ENCODE results near the gene STRA6.
A peak's percentile ranks its signal among the peaks of the same experiment; 100 is the strongest.

STRA6 gene

DNA sequence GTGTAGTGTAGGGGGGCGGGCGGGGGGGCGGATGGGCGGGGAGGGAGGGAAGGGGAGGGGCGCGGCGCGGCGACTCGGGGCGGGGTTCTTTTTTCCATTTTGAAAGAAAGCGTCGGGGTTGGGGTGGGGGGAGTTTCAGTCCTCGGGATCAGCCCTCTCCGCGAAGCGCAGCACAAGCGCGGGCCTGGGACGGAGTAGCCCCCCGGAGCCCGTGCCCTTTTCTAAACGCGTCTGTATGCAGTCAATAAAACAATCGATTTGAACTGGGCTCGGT is 66.1 kb downstream of the STRA6 start:
- no peak overlapping the region for H3K14ac ChIP-seq (ENCODE audit: low read length in 2 of 2)
- peak overlapping the region; percentile 2 for H2BK15ac ChIP-seq (ENCODE audit: low read depth, poor library complexity, severe bottlenecking)
- no peak overlapping the region for H3K18ac ChIP-seq (ENCODE audit: low read depth in 1 of 2, low read length in 2 of 2)
- no peak overlapping the region for H3K27ac ChIP-seq (ENCODE audit: low read length, poor library complexity, severe bottlenecking)
- no peaks in the 10 kb centered on the region for H3K9me3 ChIP-seq (ENCODE audit: control insufficient read depth, low read length)
- no peak overlapping the region for H2AK5ac ChIP-seq (ENCODE audit: low read length, severe bottlenecking)
- no peak overlapping the region for H2AFZ ChIP-seq (ENCODE audit: low read depth, low read length)
- DNase-seq, result no peak
- no peak overlapping the region for H4K91ac ChIP-seq (ENCODE audit: low read length)
- H3K4me1 ChIP-seq (ENCODE audit: control insufficient read depth, insufficient read depth, low read depth, low read length), result peaks cover 20% of the 10 kb centered on the region
- peaks cover 38 to 57% of the 10 kb centered on the region in 2 experiments for H3K27me3 ChIP-seq (ENCODE audit: control insufficient read depth in 1 of 2, insufficient read depth in 1 of 2, low read length in 2 of 2)
- 2% methylated on average over 23 of the region's 26 CpGs for WGBS
- peak overlapping the region; percentile 73 for H3K4me2 ChIP-seq (ENCODE audit: low read length, poor library complexity, severe bottlenecking)
- H3K36me3 ChIP-seq (ENCODE audit: control insufficient read depth in 1 of 2, insufficient read depth in 2 of 2, low read depth in 1 of 2, low read length in 2 of 2), result peaks cover 0 to 14% of the 10 kb centered on the region in 2 experiments
- no peak overlapping the region for H3K23ac ChIP-seq (ENCODE audit: low read length in 2 of 2)
- H3K4ac ChIP-seq (ENCODE audit: low read depth in 1 of 2, low read length in 2 of 2), result no peak overlapping the region
- no peak overlapping the region for H2BK12ac ChIP-seq (ENCODE audit: low read length in 2 of 2)
- H3K79me1 ChIP-seq (replicated peaks; ENCODE audit: low read length, poor library complexity, severe bottlenecking), result no peaks in the 10 kb centered on the region
- peak overlapping the region; percentile 33 for H4K8ac ChIP-seq (ENCODE audit: low read length)
- no peak overlapping the region for H2BK5ac ChIP-seq (ENCODE audit: low read depth, low read length, poor library complexity, severe bottlenecking)
- H3K4me3 ChIP-seq (ENCODE audit: insufficient read depth in 1 of 2, low read depth in 1 of 2, low read length in 2 of 2), result peak overlapping the region; percentile 36 to 71
- no peak overlapping the region for H2BK120ac ChIP-seq (ENCODE audit: low read depth, low read length)
- peak overlapping the region; percentile 71 for H3K9ac ChIP-seq (ENCODE audit: low read length)

DNA sequence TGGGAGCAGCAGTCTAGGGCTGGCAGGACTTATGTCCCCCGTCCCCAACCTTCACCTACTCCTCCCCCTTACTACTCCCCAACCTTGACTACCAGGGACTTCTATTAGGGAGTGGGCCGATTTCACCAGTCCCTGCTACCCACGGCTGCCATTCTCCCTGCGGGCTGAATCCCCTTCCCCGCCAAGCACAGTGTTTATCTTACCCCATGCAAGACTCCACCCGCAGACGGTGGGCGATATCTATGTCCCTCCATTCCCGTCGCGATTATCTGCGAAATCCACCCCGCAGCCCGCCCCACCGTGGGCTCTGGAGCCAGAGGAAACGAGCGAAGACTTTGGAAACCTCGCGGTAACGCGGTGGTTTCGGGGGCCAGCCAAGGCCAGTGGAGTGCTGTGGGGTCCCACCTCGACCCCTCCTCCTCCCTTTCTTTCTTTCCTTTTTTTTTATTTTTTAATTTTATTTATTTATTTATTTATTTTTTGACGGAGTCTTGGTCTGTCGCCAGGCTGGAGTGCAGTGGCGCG is 67.5 kb downstream of the STRA6 start:
- H3K9me3 ChIP-seq (ENCODE audit: control insufficient read depth, low read length), result no peaks in the 10 kb centered on the region
- no peak overlapping the region for H3K4me2 ChIP-seq (ENCODE audit: low read length, poor library complexity, severe bottlenecking)
- peak overlapping the region; percentile 3 for H2BK15ac ChIP-seq (ENCODE audit: low read depth, poor library complexity, severe bottlenecking)
- H4K8ac ChIP-seq (ENCODE audit: low read length), result no peak overlapping the region
- no peak overlapping the region for H3K18ac ChIP-seq (ENCODE audit: low read depth in 1 of 2, low read length in 2 of 2)
- no peak overlapping the region for H3K14ac ChIP-seq (ENCODE audit: low read length in 2 of 2)
- DNase-seq, result no peak
- peaks cover 52 to 71% of the 10 kb centered on the region in 2 experiments for H3K27me3 ChIP-seq (ENCODE audit: control insufficient read depth in 1 of 2, insufficient read depth in 1 of 2, low read length in 2 of 2)
- no peak overlapping the region for H3K4me3 ChIP-seq (ENCODE audit: insufficient read depth in 1 of 2, low read depth in 1 of 2, low read length in 2 of 2)
- peak overlapping the region in 1 of 2 experiments; percentile 10 for H2BK12ac ChIP-seq (ENCODE audit: low read length in 2 of 2)
- H3K36me3 ChIP-seq (ENCODE audit: control insufficient read depth in 1 of 2, insufficient read depth in 2 of 2, low read depth in 1 of 2, low read length in 2 of 2), result peaks cover 0 to 14% of the 10 kb centered on the region in 2 experiments
- H2BK120ac ChIP-seq (ENCODE audit: low read depth, low read length), result no peak overlapping the region
- no peak overlapping the region for H3K9ac ChIP-seq (ENCODE audit: low read length)
- H3K4me1 ChIP-seq (ENCODE audit: control insufficient read depth, insufficient read depth, low read depth, low read length), result peaks cover 28% of the 10 kb centered on the region
- peak overlapping the region in 1 of 2 experiments; percentile 36 for H3K23ac ChIP-seq (ENCODE audit: low read length in 2 of 2)
- H3K79me1 ChIP-seq (replicated peaks; ENCODE audit: low read length, poor library complexity, severe bottlenecking), result no peaks in the 10 kb centered on the region
- H2AFZ ChIP-seq (ENCODE audit: low read depth, low read length), result no peak overlapping the region
- H3K4ac ChIP-seq (ENCODE audit: low read depth in 1 of 2, low read length in 2 of 2), result no peak overlapping the region
- no peak overlapping the region for H2BK5ac ChIP-seq (ENCODE audit: low read depth, low read length, poor library complexity, severe bottlenecking)
- WGBS, result 9% methylated on average over 25 of the region's 27 CpGs
- H2AK5ac ChIP-seq (ENCODE audit: low read length, severe bottlenecking), result no peak overlapping the region
- H3K27ac ChIP-seq (ENCODE audit: low read length, poor library complexity, severe bottlenecking), result no peak overlapping the region
- H4K91ac ChIP-seq (ENCODE audit: low read length), result peak overlapping the region; percentile 28

DNA sequence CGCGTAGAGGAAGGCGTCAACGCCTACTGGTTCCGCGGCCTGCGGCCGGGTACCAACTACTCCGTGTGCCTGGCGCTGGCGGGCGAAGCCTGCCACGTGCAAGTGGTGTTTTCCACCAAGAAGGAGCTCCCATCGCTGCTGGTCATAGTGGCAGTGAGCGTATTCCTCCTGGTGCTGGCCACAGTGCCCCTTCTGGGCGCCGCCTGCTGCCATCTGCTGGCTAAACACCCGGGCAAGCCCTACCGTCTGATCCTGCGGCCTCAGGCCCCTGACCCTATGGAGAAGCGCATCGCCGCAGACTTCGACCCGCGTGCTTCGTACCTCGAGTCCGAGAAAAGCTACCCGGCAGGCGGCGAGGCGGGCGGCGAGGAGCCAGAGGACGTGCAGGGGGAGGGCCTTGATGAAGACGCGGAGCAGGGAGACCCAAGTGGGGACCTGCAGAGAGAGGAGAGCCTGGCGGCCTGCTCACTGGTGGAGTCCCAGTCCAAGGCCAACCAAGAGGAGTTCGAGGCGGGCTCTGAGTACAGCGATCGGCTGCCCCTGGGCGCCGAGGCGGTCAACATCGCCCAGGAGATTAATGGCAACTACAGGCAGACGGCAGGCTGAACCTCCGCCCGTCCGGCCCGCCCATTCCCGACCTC is 68.1 kb downstream of the STRA6 start:
- Histone ChIP-seq H2AK5ac (ENCODE audit: low read length, severe bottlenecking) (no peak overlapping the region), H4K91ac (ENCODE audit: low read length) (peak overlapping the region; percentile 28), H2BK15ac (ENCODE audit: low read depth, poor library complexity, severe bottlenecking) (peak overlapping the region; percentile 34), H2BK12ac (ENCODE audit: low read length in 2 of 2) (peak overlapping the region in 1 of 2 experiments; percentile 10), H3K18ac (ENCODE audit: low read depth in 1 of 2, low read length in 2 of 2) (no peak overlapping the region), H4K8ac (ENCODE audit: low read length) (no peak overlapping the region), H3K4me2 (ENCODE audit: low read length, poor library complexity, severe bottlenecking) (no peak overlapping the region), H3K27me3 (ENCODE audit: control insufficient read depth in 1 of 2, insufficient read depth in 1 of 2, low read length in 2 of 2) (peaks cover 58 to 74% of the 10 kb centered on the region in 2 experiments), H2BK120ac (ENCODE audit: low read depth, low read length) (no peak overlapping the region), H3K9me3 (ENCODE audit: control insufficient read depth, low read length) (no peaks in the 10 kb centered on the region), H2AFZ (ENCODE audit: low read depth, low read length) (no peak overlapping the region), H3K23ac (ENCODE audit: low read length in 2 of 2) (peak overlapping the region in 1 of 2 experiments; percentile 36), H3K9ac (ENCODE audit: low read length) (no peak overlapping the region), H3K79me1 (replicated peaks; ENCODE audit: low read length, poor library complexity, severe bottlenecking) (no peaks in the 10 kb centered on the region), H3K27ac (ENCODE audit: low read length, poor library complexity, severe bottlenecking) (no peak overlapping the region), H3K36me3 (ENCODE audit: control insufficient read depth in 1 of 2, insufficient read depth in 2 of 2, low read depth in 1 of 2, low read length in 2 of 2) (peaks cover 0 to 14% of the 10 kb centered on the region in 2 experiments), H3K4me3 (ENCODE audit: insufficient read depth in 1 of 2, low read depth in 1 of 2, low read length in 2 of 2) (no peak overlapping the region), H3K4ac (ENCODE audit: low read depth in 1 of 2, low read length in 2 of 2) (no peak overlapping the region), H3K4me1 (ENCODE audit: control insufficient read depth, insufficient read depth, low read depth, low read length) (peaks cover 33% of the 10 kb centered on the region), H2BK5ac (ENCODE audit: low read depth, low read length, poor library complexity, severe bottlenecking) (no peak overlapping the region), H3K14ac (ENCODE audit: low read length in 2 of 2) (no peak overlapping the region)
- WGBS, result 9% methylated on average over 53 of the region's 53 CpGs
- peak; percentile 55 for DNase-seq

DNA sequence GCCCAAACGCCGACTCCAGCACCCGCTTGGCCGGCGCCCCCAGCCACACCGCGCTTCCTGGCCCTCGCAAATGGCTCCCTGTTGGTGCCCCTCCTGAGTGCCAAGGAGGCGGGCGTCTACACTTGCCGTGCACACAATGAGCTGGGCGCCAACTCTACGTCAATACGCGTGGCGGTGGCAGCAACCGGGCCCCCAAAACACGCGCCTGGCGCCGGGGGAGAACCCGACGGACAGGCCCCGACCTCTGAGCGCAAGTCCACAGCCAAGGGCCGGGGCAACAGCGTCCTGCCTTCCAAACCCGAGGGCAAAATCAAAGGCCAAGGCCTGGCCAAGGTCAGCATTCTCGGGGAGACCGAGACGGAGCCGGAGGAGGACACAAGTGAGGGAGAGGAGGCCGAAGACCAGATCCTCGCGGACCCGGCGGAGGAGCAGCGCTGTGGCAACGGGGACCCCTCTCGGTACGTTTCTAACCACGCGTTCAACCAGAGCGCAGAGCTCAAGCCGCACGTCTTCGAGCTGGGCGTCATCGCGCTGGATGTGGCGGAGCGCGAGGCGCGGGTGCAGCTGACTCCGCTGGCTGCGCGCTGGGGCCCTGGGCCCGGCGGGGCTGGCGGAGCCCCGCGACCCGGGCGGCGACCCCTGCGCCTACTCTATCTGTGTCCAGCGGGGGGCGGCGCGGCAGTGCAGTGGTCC is 68.7 kb downstream of the STRA6 start:
- no peak overlapping the region for H2BK12ac ChIP-seq (ENCODE audit: low read length in 2 of 2)
- no peak overlapping the region for H3K18ac ChIP-seq (ENCODE audit: low read depth in 1 of 2, low read length in 2 of 2)
- no peak overlapping the region for H2AK5ac ChIP-seq (ENCODE audit: low read length, severe bottlenecking)
- DNase-seq, result no peak
- no peak overlapping the region for H3K27ac ChIP-seq (ENCODE audit: low read length, poor library complexity, severe bottlenecking)
- H3K36me3 ChIP-seq (ENCODE audit: control insufficient read depth in 1 of 2, insufficient read depth in 2 of 2, low read depth in 1 of 2, low read length in 2 of 2), result peaks cover 0 to 14% of the 10 kb centered on the region in 2 experiments
- H3K23ac ChIP-seq (ENCODE audit: low read length in 2 of 2), result no peak overlapping the region
- H4K8ac ChIP-seq (ENCODE audit: low read length), result no peak overlapping the region
- H3K4me2 ChIP-seq (ENCODE audit: low read length, poor library complexity, severe bottlenecking), result no peak overlapping the region
- no peak overlapping the region for H2BK120ac ChIP-seq (ENCODE audit: low read depth, low read length)
- no peak overlapping the region for H2BK5ac ChIP-seq (ENCODE audit: low read depth, low read length, poor library complexity, severe bottlenecking)
- H2AFZ ChIP-seq (ENCODE audit: low read depth, low read length), result no peak overlapping the region
- H3K79me1 ChIP-seq (replicated peaks; ENCODE audit: low read length, poor library complexity, severe bottlenecking), result no peaks in the 10 kb centered on the region
- H4K91ac ChIP-seq (ENCODE audit: low read length), result peak overlapping the region; percentile 40
- no peaks in the 10 kb centered on the region for H3K9me3 ChIP-seq (ENCODE audit: control insufficient read depth, low read length)
- H3K4ac ChIP-seq (ENCODE audit: low read depth in 1 of 2, low read length in 2 of 2), result no peak overlapping the region
- no peak overlapping the region for H3K14ac ChIP-seq (ENCODE audit: low read length in 2 of 2)
- H3K4me3 ChIP-seq (ENCODE audit: insufficient read depth in 1 of 2, low read depth in 1 of 2, low read length in 2 of 2), result no peak overlapping the region
- WGBS, result 11% methylated on average over 60 of the region's 71 CpGs
- peak overlapping the region; percentile 34 for H2BK15ac ChIP-seq (ENCODE audit: low read depth, poor library complexity, severe bottlenecking)
- peaks cover 65 to 75% of the 10 kb centered on the region in 2 experiments for H3K27me3 ChIP-seq (ENCODE audit: control insufficient read depth in 1 of 2, insufficient read depth in 1 of 2, low read length in 2 of 2)
- no peak overlapping the region for H3K9ac ChIP-seq (ENCODE audit: low read length)
- peaks cover 38% of the 10 kb centered on the region for H3K4me1 ChIP-seq (ENCODE audit: control insufficient read depth, insufficient read depth, low read depth, low read length)
